Muscle of leg (tissue), 16 donors: ENCODE results near the gene MS4A10. TPM values are rescaled to one million over a fixed set of nuclear protein-coding genes. Genes with fewer than 3 reads are reported as not detected.

Experiments
- DNase-seq: peaks from one replicate; pipeline ENCODE4 v3.0.0; 2013
- H3K27ac ChIP-seq: one replicate; pipeline ENCODE4 v1.5.1; 2013; ENCODE audit warnings: mild to moderate bottlenecking, low read length, control low read depth
- H3K27me3 ChIP-seq: one replicate; pipeline ENCODE4 v1.6.1; 2013; ENCODE audit warnings: low read length; ENCODE audit not compliant: control insufficient read depth, insufficient read depth
- H3K36me3 ChIP-seq: one replicate; pipeline ENCODE4 v1.6.1; 2013; ENCODE audit warnings: low read length; ENCODE audit not compliant: control insufficient read depth, insufficient read depth
- H3K4me1 ChIP-seq: one replicate; pipeline ENCODE4 v1.6.1; 2013; ENCODE audit warnings: low read length; ENCODE audit not compliant: control insufficient read depth, insufficient read depth
- H3K4me3 ChIP-seq: one replicate; pipeline ENCODE4 v1.5.1; 2013; ENCODE audit warnings: low read length, control low read depth
- H3K9me3 ChIP-seq: replicated peaks from 2 replicates; pipeline ENCODE4 v1.6.1; 2013; ENCODE audit warnings: low read depth, low read length; ENCODE audit not compliant: control insufficient read depth
- WGBS: methylation state at CpG from one replicate; pipeline ENCODE4 v1.1.5; 2013; ENCODE audit warnings: missing lambda C conversion rate; ENCODE audit not compliant: insufficient coverage; 5-methylcytosine and 5-hydroxymethylcytosine counted together
- long read RNA-seq, 11 donors: transcript quantifications; one replicate each; lab custom pipeline, GENCODE V29; 2026
- polyA plus RNA-seq, 8 donors: library from polyadenylated mRNA; unstranded; fragments of 120-200 nt; gene quantifications; one replicate each; pipeline versions ENCODE4 v1.2.1 to v1.2.3, GENCODE V29; 2013; ENCODE audit warnings: inconsistent platforms in 1 of 8, low replicate concordance in 1 of 8; ENCODE audit not compliant: insufficient read length in 8 of 8, insufficient read depth in 1 of 8
- total RNA-seq: library from RNA; stranded (reverse); fragments of 120-200 nt; gene quantifications from one replicate; pipeline ENCODE4 v1.2.4, GENCODE V29; 2013

The MS4A10 gene
- total RNA-seq (not detected), polyA plus RNA-seq (under 1 TPM in 2 of 8 donors, not detected in 6; 0.09 to 0.11 TPM)
- long read RNA-seq, donor 1: 0 reads
- long read RNA-seq, donor 2: 0 reads
- long read RNA-seq, donor 3: 0 reads
- long read RNA-seq, donor 4: 0 reads
- long read RNA-seq, donor 5: 0 reads
- long read RNA-seq, donor 6: 0 reads
- long read RNA-seq, donor 7: 0 reads
- long read RNA-seq, donor 8: 0 reads
- long read RNA-seq, donor 9: 0 reads
- long read RNA-seq, donor 10: 0 reads
- long read RNA-seq, donor 11: 0 reads

DNA sequence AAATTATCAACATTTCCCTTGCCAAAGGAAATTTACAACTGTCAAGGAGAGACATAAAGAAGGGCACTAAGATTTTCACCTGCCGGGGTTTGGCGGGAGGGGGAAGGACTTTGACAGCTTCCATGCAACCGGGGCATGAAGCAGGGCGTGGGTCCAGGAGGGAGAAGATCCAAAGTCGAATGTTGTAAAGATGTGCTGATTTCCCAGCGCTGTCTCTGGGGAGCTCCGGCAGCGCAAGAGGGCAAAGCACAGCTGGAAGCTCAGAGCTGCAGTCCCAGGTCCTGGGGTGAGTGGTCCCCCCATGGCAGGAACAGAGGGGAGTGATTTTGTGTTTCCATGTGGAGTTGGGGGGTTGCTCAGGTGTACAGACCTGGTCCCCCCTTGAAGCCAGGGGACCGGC is at the start of gene MS4A10:
Gene MS4A10, plus strand, starts transcription at position 198 of the 400 bp plus-strand sequence. CDS start 5,003 bp downstream, outside the sequence.
- no peak for DNase-seq
- no peaks in the 10 kb centered on the region for H3K36me3 ChIP-seq
- H3K9me3 ChIP-seq: no peaks in the 10 kb centered on the region
- H3K4me3 ChIP-seq: no peak within 1 kb of the TSS
- H3K4me1 ChIP-seq: peaks cover 28% of the 10 kb centered on the region
- 40% methylated on average over 7 of the region's 9 CpGs for WGBS
- peaks cover 3% of the 10 kb centered on the region for H3K27me3 ChIP-seq
- no peak within 1 kb of the TSS for H3K27ac ChIP-seq

DNA sequence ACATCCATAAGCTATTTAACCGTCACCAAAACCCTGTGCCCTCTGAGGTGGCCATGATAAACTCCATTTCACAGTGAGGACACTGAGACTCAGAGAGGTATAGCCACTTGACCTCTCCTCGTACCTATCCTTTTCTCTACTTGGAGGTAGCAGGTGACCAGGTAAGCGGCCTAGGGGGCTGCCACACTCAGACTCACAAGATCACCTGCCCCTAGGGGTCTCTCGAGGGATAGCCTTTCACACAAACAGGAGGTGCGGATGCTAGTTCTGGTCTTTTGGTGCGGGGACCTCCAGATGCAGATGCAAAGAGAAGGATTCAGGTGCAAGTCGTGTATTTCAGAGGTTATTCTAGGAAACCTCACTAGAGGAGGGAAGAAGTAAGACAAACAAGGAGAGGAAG is 46.0 kb upstream of the MS4A10 start:
- Histone ChIP-seq H3K4me1 (no peaks in the 10 kb centered on the region), H3K36me3 (no peaks in the 10 kb centered on the region), H3K27me3 (peaks cover 2% of the 10 kb centered on the region), H3K27ac (no peak overlapping the region), H3K9me3 (no peaks in the 10 kb centered on the region), H3K4me3 (no peak overlapping the region)
- 74% methylated on average over 5 of the region's 7 CpGs for WGBS
- DNase-seq: no peak

DNA sequence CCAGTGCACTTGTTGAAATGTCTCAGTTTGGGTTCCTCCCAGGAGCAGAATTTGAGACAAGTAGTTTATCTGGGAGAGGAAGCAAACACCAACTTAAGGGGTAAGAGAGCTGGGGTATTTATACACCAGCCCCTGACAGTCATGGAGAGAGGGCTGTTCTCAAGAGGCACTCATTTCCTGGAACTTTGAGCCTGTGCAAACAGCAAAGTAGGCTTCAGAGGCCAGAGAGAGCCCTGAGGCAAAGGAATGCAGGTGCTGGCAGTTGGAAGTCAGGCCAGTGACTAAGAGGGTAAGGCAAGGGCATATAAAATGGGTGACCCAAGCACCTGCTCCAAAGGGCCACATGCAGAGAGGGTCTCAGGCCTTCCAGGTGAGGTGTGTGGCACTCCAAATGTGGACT is 44.6 kb upstream of the MS4A10 start:
- no peaks in the 10 kb centered on the region for H3K9me3 ChIP-seq
- H3K27ac ChIP-seq: no peak overlapping the region

DNA sequence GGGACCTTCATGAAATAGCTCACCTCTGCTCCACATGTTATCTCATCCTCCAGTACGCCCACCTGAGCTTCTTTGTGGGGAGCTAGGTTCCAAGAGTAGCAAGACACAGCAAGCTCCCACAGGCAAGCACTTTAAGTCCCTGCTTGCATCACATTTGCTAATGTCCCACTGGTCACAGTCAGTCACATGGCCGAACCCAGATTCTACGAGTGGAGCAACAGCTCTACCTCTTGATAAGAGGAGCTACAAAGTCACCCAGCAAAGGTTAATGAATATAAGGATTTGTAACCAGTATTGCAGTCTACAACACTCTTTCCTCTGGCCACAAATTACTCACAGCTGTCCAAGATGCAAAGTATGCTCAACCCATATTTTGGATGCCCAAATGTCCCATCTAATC is 43.7 kb upstream of the MS4A10 start:
- Histone ChIP-seq H3K27ac (no peak overlapping the region), H3K9me3 (no peaks in the 10 kb centered on the region), H3K4me1 (no peaks in the 10 kb centered on the region), H3K27me3 (peaks cover 2% of the 10 kb centered on the region), H3K4me3 (no peak overlapping the region), H3K36me3 (no peaks in the 10 kb centered on the region)
- DNase-seq: no peak
- WGBS: no CpG with 5 or more reads among the region's 3 CpGs

More for the DNA sequence above, 44.6 kb upstream of the MS4A10 start:
- Histone ChIP-seq H3K4me3 (no peak overlapping the region), H3K4me1 (no peaks in the 10 kb centered on the region), H3K27me3 (peaks cover 2% of the 10 kb centered on the region), H3K36me3 (no peaks in the 10 kb centered on the region)
- no peak for DNase-seq

DNA sequence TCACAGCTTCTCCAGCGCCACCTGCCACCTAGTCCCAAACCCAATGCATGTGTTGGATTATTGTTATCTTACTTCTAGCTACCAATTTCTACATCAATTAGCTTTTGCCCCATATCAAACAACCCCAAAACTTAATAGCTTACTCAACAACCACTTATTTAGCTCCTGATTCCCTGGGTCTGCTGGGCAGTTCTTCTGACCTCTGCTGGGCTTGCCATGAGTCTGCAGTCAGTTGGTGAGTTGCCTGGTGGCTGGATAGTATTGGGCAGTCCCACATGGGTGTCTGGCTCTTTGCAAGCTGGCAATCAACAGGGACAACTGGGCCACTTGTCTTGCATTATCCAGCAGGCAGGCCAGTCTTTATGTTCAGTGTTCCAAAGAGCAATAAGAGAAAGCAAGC is 42.1 kb upstream of the MS4A10 start:
- DNase-seq: no peak
- H3K4me1 ChIP-seq: no peaks in the 10 kb centered on the region
- no peaks in the 10 kb centered on the region for H3K27me3 ChIP-seq
- WGBS: no CpG with 5 or more reads among the region's 1 CpG
- no peak overlapping the region for H3K27ac ChIP-seq
- H3K4me3 ChIP-seq: no peak overlapping the region
- H3K36me3 ChIP-seq: no peaks in the 10 kb centered on the region
- H3K9me3 ChIP-seq: no peaks in the 10 kb centered on the region

DNA sequence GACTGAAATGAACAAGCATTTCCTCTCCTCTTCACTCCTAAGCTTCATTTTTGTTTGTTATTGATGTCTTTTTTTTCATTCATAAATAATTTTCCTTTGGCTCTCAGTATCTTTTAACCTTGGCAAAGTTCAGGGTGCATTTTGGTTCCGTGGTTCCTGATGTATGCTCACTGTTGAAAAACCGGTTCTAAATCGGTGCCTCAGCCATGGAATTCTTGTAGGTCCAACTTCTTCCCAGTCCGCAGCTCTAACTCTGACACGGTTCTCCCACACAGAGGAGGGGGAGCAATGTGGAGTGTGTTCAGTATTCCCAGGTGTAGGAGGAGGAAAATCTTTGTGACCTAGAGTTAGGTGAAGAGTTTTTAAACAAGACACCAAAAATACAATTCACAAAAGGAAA is 41.0 kb upstream of the MS4A10 start:
- no peaks in the 10 kb centered on the region for H3K36me3 ChIP-seq
- H3K27me3 ChIP-seq: no peaks in the 10 kb centered on the region
- no peaks in the 10 kb centered on the region for H3K4me1 ChIP-seq
- 85% methylated on average over 3 of the region's 5 CpGs for WGBS
- no peaks in the 10 kb centered on the region for H3K9me3 ChIP-seq
- DNase-seq: no peak
- no peak overlapping the region for H3K4me3 ChIP-seq
- H3K27ac ChIP-seq: no peak overlapping the region

DNA sequence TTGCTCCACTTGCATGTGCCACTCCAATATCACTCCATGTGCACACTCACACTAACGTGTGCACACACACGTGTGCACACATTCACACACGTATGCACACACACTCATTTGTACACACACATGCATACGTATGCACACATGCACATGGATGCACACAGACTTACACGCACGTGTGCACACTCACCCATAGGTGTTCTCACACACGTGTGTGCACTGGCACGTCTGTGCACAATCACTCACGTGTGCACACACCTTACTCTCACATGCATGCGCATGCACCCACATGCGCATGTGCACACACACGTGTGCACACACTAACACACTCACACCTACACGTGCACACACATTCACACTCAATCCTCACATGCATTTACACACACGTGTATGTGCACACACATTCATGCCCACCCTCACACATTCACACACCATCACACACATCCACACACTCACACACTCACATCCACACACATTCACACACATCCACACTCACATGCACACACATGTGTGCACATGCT is 37.7 kb upstream of the MS4A10 start:
- no peaks in the 10 kb centered on the region for H3K4me1 ChIP-seq
- H3K4me3 ChIP-seq: no peak overlapping the region
- no peaks in the 10 kb centered on the region for H3K36me3 ChIP-seq
- DNase-seq: no peak
- H3K27me3 ChIP-seq: peaks cover 4% of the 10 kb centered on the region
- H3K27ac ChIP-seq: no peak overlapping the region
- H3K9me3 ChIP-seq: no peaks in the 10 kb centered on the region
- 95% methylated on average over 14 of the region's 14 CpGs for WGBS

DNA sequence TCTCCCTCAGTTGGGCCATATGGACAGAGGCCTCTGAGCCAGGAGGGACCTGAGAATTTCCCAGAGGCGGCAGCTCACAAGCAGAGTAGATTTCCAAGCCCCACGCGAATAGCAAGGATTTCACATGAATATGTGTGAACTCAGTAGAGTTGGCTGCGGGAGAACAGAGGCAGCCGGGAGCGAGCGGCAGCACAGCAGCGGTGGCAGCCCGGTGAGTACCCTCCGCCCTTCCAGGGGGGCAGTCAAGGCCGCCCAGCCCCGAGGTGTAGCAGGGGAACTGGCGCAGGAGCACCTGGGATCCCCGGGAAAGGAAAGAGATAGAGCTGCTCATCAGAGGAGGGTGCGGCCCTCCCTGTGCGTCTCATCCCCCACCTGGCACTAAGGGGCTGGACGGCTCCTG is 36.9 kb upstream of the MS4A10 start:
- H3K9me3 ChIP-seq: no peaks in the 10 kb centered on the region
- H3K36me3 ChIP-seq: no peaks in the 10 kb centered on the region
- no peaks in the 10 kb centered on the region for H3K4me1 ChIP-seq
- peaks cover 4% of the 10 kb centered on the region for H3K27me3 ChIP-seq
- H3K4me3 ChIP-seq: no peak overlapping the region
- 87% methylated on average over 13 of the region's 17 CpGs for WGBS
- no peak overlapping the region for H3K27ac ChIP-seq
- no peak for DNase-seq

DNA sequence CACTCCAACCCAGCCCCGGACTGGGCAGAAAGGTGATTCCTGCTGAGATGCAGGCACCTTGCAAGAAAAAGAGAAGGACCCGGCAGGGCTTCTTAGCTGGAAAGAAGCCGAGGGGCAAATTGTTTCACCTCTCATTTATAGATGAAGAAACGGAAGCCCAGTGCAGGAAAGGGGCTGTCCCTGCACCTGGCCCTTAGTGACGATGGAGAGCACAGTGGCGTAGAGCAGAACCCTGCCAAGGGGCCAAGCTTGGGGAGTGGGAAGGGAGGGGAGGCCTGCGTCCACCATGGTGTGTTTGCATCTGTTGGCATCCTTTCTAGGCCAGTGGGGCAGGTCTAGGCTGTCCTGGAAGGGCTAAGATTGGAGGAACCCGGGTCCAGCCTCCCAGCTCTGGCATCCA is 36.3 kb upstream of the MS4A10 start:
- no peak overlapping the region for H3K4me3 ChIP-seq
- no peaks in the 10 kb centered on the region for H3K36me3 ChIP-seq
- H3K27ac ChIP-seq: no peak overlapping the region
- 63% methylated on average over 8 of the region's 8 CpGs for WGBS
- H3K27me3 ChIP-seq: peaks cover 6% of the 10 kb centered on the region
- H3K9me3 ChIP-seq: no peaks in the 10 kb centered on the region
- no peak for DNase-seq
- H3K4me1 ChIP-seq: no peaks in the 10 kb centered on the region

DNA sequence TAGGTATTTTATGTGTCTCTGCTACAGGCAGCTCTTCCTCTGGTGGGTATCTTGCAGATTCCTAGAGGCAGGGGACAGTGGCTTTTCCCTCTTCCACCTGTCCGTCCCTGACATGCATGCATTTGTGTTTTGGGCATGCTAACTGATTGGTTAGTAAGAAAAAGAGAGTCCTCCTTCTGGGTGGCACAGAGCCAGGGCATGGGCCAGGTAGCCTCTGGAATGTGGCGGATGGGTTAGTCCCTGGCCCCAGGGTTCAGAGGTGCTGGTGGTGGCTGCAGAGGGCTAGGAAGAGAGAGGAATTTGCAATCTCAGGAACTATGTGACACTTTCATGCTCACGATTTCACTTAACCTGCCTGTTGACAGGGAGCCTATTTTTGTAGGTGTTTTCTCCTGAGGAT is 34.2 kb upstream of the MS4A10 start:
- no peak for DNase-seq
- H3K27ac ChIP-seq: no peak overlapping the region
- no peak overlapping the region for H3K4me3 ChIP-seq
- H3K27me3 ChIP-seq: peaks cover 6% of the 10 kb centered on the region
- 79% methylated on average over 2 of the region's 3 CpGs for WGBS
- H3K4me1 ChIP-seq: no peaks in the 10 kb centered on the region
- no peaks in the 10 kb centered on the region for H3K36me3 ChIP-seq
- no peaks in the 10 kb centered on the region for H3K9me3 ChIP-seq

DNA sequence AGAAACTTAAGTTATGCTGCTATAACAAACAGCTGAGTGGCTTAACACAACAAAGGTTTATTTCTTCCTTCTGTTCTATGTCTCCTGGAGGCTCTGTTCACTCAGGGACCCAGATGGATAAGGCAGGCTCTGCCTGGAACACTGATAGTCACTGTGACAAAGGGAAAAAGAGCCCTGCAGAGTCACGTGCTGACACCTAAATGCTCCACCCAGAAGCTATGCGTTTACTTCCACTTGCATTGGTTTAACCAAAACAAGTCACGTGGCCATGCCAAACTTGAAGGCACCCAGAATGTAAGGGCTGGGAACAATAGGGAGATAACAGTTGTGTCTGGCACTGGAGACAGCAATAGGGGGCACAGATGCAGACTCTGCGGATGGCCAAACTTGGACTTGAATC is 31.8 kb upstream of the MS4A10 start:
- Histone ChIP-seq H3K27me3 (peaks cover 6% of the 10 kb centered on the region), H3K27ac (no peak overlapping the region), H3K9me3 (no peaks in the 10 kb centered on the region), H3K4me3 (no peak overlapping the region), H3K36me3 (no peaks in the 10 kb centered on the region), H3K4me1 (no peaks in the 10 kb centered on the region)
- WGBS: 60% methylated on average over 1 of the region's 4 CpGs
- no peak for DNase-seq
